ENCODE data around the gene MMP17. TPM values are rescaled to one million over a fixed set of nuclear protein-coding genes. Genes with fewer than 3 reads are reported as not detected.

Gene MMP17
- total RNA-seq, 1 experiment from 2014 or later = 0.61 TPM

DNA sequence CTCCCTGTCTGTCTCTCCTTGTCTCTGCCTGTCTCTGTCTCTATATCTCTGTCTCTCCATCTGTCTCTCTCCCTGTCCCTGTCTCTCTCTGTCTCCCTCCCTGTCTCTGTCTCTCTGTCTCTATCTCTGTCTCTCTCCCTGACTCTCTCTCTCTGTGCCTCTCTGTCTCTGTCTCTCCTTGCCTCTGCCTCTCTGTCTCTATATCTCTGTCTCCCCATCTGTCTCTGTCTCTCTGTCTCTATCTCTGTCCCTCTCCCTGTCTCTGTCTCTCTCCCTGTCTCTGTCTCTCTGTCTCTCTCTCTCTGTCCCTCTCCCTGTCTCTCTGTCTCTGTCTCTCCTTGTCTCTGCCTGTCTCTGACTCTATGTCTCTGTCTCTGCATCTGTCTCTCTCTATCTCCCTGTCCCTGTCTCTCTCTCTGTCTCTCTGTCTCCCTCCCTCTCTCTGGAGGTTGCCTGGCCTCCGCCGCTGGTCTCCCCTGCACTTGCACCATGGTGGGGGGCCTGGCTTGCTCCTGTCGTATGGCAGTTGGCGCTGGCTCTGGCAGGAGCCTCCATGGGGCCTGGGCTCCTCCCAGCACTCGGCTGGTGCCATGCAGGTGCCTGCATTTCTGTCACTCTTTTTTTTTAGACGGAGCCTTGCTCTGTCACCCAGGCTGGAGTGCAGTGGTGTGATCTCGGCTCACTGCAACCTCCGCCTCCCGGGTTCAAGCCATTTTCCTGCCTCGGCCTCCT is 28.3 kb downstream of the MMP17 start:
- Mint-ChIP-seq H3K27me3 (ENCODE audit: unreplicated experiment) (peaks cover 25% of the 10 kb centered on the region), H3K4me3 (ENCODE audit: low read depth, unreplicated experiment) (peak overlapping the region; percentile 18), H3K9me3 (ENCODE audit: low read depth, unreplicated experiment) (no peaks in the 10 kb centered on the region), H3K36me3 (ENCODE audit: insufficient read depth, unreplicated experiment) (peaks cover 30% of the 10 kb centered on the region), H3K4me1 (ENCODE audit: low read depth, unreplicated experiment) (peaks cover 49% of the 10 kb centered on the region), H3K27ac (ENCODE audit: unreplicated experiment) (peak overlapping the region; percentile 32)
- DNase-seq = no peak
- CTCF ChIA-PET = no interaction called here
- BruUV-seq (replicated peaks) = no TSS peak
- intact Hi-C loops (cut with micrococcal nuclease; ENCODE audit: unreplicated experiment) = no loop called here
- TF ChIP-seq CTCF (IDR thresholded peaks at IDR 0.05; ENCODE audit: unreplicated experiment) = no peak

DNA sequence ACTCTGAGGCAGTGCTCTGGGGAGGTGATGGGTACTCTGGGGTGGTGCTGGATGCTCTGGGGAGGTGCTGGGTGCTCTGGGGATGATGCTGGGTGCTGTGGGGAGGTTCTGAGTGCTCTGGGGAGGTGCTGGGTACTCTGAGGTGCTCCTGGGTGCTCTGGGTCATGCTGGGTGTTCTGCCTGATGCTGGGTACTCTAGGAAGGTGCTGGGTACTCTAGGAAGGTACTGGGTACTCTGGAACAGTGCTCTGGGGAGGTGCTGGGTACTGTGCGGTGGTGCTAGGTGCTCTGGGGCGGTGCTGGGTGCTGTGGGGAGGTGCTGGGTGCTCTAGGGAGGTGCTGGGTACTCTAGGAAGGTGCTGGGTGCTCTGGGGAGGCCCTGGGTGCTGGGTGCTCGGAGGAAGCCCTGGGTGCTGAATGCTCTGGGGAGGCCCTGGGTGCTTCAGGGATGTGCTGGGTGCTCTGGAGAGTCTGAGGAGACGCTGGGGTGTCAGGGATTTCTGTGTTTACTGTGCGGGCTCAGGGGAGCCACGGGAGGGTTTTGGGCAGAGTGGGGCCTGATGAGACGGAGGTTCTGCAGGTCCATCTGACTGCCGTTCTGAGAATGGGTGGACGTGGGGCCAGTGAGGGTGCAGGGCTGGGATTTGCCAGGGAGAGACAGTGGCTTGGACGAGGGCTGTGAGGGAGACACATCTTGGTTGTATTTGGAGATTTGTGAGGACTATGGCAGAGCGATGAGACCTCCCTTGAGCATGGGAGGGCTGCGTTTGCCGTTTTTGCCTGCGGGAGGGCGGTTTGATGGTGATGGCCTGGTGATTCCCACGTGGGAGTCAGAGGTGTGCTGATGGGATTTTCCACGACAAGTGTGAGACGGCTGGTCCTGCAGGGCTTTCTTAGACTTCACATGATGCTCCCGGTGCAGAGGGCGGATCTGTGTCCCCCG is 30.0 kb downstream of the MMP17 start:
- intact Hi-C loops (cut with micrococcal nuclease; ENCODE audit: unreplicated experiment) = no loop called here
- H3K9me3 Mint-ChIP-seq (ENCODE audit: low read depth, unreplicated experiment) = no peaks in the 10 kb centered on the region
- H3K4me1 Mint-ChIP-seq (ENCODE audit: low read depth, unreplicated experiment) = peaks cover 56% of the 10 kb centered on the region
- no peak for TF ChIP-seq CTCF (IDR thresholded peaks at IDR 0.05; ENCODE audit: unreplicated experiment)
- H3K36me3 Mint-ChIP-seq (ENCODE audit: insufficient read depth, unreplicated experiment) = peaks cover 25% of the 10 kb centered on the region
- no TSS peak for BruUV-seq (replicated peaks)
- CTCF ChIA-PET = interaction anchor here (0.7 kb wide), 1 partner anchor 38 kb away, joined by 7 read pairs; no protein-coding TSS in a partner anchor
- no peak overlapping the region for H3K4me3 Mint-ChIP-seq (ENCODE audit: low read depth, unreplicated experiment)
- peaks cover 25% of the 10 kb centered on the region for H3K27me3 Mint-ChIP-seq (ENCODE audit: unreplicated experiment)
- no peak for DNase-seq
- H3K27ac Mint-ChIP-seq (ENCODE audit: unreplicated experiment) = peak overlapping the region; percentile 33

DNA sequence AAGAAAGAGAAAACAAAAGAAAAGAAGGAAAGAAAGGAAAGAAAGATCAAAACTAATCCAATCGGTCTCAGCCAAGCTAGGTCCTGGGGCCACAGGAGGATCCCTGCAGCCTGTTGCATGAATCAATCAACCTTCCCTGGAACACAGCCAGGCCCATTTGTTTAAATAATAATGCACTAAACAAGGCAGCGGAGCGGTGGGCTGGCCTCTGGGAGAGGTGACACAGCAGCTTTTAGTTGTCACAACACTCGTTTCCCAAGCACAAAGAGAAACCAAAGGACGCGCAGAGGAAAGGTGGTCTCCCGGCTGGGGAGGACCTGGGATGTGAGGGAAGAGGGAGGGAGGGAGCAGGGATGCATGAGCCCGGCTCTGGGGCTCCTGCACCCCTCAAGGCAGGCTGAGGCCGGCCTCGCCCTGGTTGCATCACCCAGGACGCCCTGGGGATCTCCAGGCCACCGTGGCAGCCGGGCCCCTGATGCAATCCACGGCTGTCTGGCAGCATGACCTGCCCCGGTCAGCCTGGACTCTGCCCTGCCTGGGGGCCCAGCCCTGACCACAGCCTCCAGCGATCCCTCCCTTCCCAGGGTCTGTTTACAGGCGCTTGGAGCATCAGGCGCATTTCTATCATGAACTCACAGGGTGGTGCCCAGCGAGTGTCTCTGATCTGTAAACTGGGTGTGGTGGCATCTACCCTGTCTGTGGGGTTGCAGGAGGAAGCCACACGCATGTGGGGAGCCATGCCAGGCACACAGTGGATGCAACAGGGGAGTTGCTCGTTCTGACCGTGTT is 32.5 kb downstream of the MMP17 start:
- Mint-ChIP-seq H3K36me3 (ENCODE audit: insufficient read depth, unreplicated experiment) (peaks cover 25% of the 10 kb centered on the region), H3K27ac (ENCODE audit: unreplicated experiment) (peak overlapping the region; percentile 96), H3K4me3 (ENCODE audit: low read depth, unreplicated experiment) (peak overlapping the region; percentile 64), H3K4me1 (ENCODE audit: low read depth, unreplicated experiment) (peaks cover 68% of the 10 kb centered on the region), H3K27me3 (ENCODE audit: unreplicated experiment) (peaks cover 22% of the 10 kb centered on the region), H3K9me3 (ENCODE audit: low read depth, unreplicated experiment) (no peaks in the 10 kb centered on the region)
- intact Hi-C loops (cut with micrococcal nuclease; ENCODE audit: unreplicated experiment) = no loop called here
- CTCF ChIA-PET = interaction anchor here (0.5 to 1.3 kb wide), 2 partner anchors 9 to 129 kb away, joined by 3 to 4 read pairs; no protein-coding TSS in a partner anchor
- TF ChIP-seq CTCF (IDR thresholded peaks at IDR 0.05; ENCODE audit: unreplicated experiment) = no peak
- no TSS peak for BruUV-seq (replicated peaks)
- peak; percentile 90 for DNase-seq

All from Calu3 (cell line).